Mesodermal cell (in vitro differentiated cells): ENCODE results near the gene CACNA1E.

Source experiments
- H3K27ac ChIP-seq: 2 replicates; pipeline ENCODE4 v1.7.0; 2013; ENCODE audit warnings: mild to moderate bottlenecking, low read depth, low read length, moderate library complexity; ENCODE audit not compliant: severe bottlenecking
- H3K36me3 ChIP-seq: 2 replicates; pipeline ENCODE4 v1.7.1; 2013; ENCODE audit warnings: mild to moderate bottlenecking, low read length, moderate library complexity; ENCODE audit not compliant: control insufficient read depth, insufficient read depth
- H3K4me1 ChIP-seq: one replicate; pipeline ENCODE4 v1.7.1; 2013; ENCODE audit warnings: mild to moderate bottlenecking, low read length; ENCODE audit not compliant: insufficient read depth, control insufficient read depth, poor library complexity, severe bottlenecking
- H3K4me3 ChIP-seq: 2 replicates; pipeline ENCODE4 v1.7.0; 2013; ENCODE audit warnings: low read length, control low read depth, mild to moderate bottlenecking; ENCODE audit not compliant: insufficient read depth, poor library complexity, severe bottlenecking; ENCODE audit errors: extremely low read depth
- H3K9me3 ChIP-seq: 2 replicates; pipeline ENCODE4 v1.7.1; 2013; ENCODE audit warnings: mild to moderate bottlenecking, low read length, moderate library complexity; ENCODE audit not compliant: control insufficient read depth
- WGBS, 2 experiments: methylation state at CpG; one replicate each; pipeline ENCODE4 v1.1.5; 2013; ENCODE audit warnings: missing lambda C conversion rate in 2 of 2; ENCODE audit not compliant: insufficient coverage in 2 of 2; 5-methylcytosine and 5-hydroxymethylcytosine counted together

Gene CACNA1E

GRCh38 chr1:181577475-181577874 is 94.2 kb downstream of the CACNA1E start:
- WGBS, 2 experiments: 87 to 98% methylated on average over 8 of the region's 8 CpGs
- Histone ChIP-seq H3K4me1 (no peaks in the 10 kb centered on the region), H3K4me3 (no peak overlapping the region), H3K36me3 (no peaks in the 10 kb centered on the region), H3K9me3 (no peaks in the 10 kb centered on the region), H3K27ac (no peak overlapping the region)

GRCh38 chr1:181583598-181583997 is 100.3 kb downstream of the CACNA1E start:
- H3K4me3 ChIP-seq: no peak overlapping the region
- H3K36me3 ChIP-seq: no peaks in the 10 kb centered on the region
- H3K27ac ChIP-seq: no peak overlapping the region
- no peaks in the 10 kb centered on the region for H3K4me1 ChIP-seq
- H3K9me3 ChIP-seq: no peaks in the 10 kb centered on the region
- WGBS, 2 experiments: 42 to 58% methylated on average over 2 to 3 of the region's 3 CpGs

GRCh38 chr1:181587870-181588438 is 104.6 kb downstream of the CACNA1E start:
- WGBS, 2 experiments: 92 to 95% methylated on average over 6 to 9 of the region's 10 CpGs
- H3K4me1 ChIP-seq: no peaks in the 10 kb centered on the region
- no peak overlapping the region for H3K4me3 ChIP-seq
- no peak overlapping the region for H3K27ac ChIP-seq
- no peaks in the 10 kb centered on the region for H3K36me3 ChIP-seq
- H3K9me3 ChIP-seq: no peaks in the 10 kb centered on the region

- Histone ChIP-seq H3K9me3 (no peaks in the 10 kb centered on the region), H3K4me1 (no peaks in the 10 kb centered on the region), H3K4me3 (no peak overlapping the region), H3K36me3 (no peaks in the 10 kb centered on the region), H3K27ac (no peak overlapping the region)
- WGBS, 2 experiments: 81 to 100% methylated on average over 2 to 3 of the region's 4 CpGs
Observed at GRCh38 chr1:181588631-181589030, 105.3 kb downstream of the CACNA1E start.

- no peak overlapping the region for H3K4me3 ChIP-seq
- H3K27ac ChIP-seq: no peak overlapping the region
- H3K36me3 ChIP-seq: no peaks in the 10 kb centered on the region
- WGBS, 2 experiments: 46 to 100% methylated on average over 2 to 3 of the region's 6 CpGs
- no peaks in the 10 kb centered on the region for H3K4me1 ChIP-seq
- H3K9me3 ChIP-seq: no peaks in the 10 kb centered on the region
Observed at GRCh38 chr1:181592255-181592859, 109.0 kb downstream of the CACNA1E start.

GRCh38 chr1:181593042-181593441 is 109.7 kb downstream of the CACNA1E start:
- H3K36me3 ChIP-seq: no peaks in the 10 kb centered on the region
- no peaks in the 10 kb centered on the region for H3K9me3 ChIP-seq
- 63% methylated on average over 2 of the region's 4 CpGs; no CpG with 5 or more reads in 1 of the 2 experiments for WGBS, 2 experiments
- no peak overlapping the region for H3K4me3 ChIP-seq
- no peak overlapping the region for H3K27ac ChIP-seq
- H3K4me1 ChIP-seq: no peaks in the 10 kb centered on the region

GRCh38 chr1:181594553-181594952 is 111.2 kb downstream of the CACNA1E start:
- no peaks in the 10 kb centered on the region for H3K9me3 ChIP-seq
- H3K27ac ChIP-seq: no peak overlapping the region
- H3K36me3 ChIP-seq: no peaks in the 10 kb centered on the region
- 93 to 100% methylated on average over 3 to 5 of the region's 5 CpGs for WGBS, 2 experiments
- no peaks in the 10 kb centered on the region for H3K4me1 ChIP-seq
- H3K4me3 ChIP-seq: no peak overlapping the region

- 79% methylated on average over 4 to 5 of the region's 6 CpGs for WGBS, 2 experiments
- Histone ChIP-seq H3K4me1 (no peaks in the 10 kb centered on the region), H3K4me3 (no peak overlapping the region), H3K27ac (no peak overlapping the region), H3K36me3 (no peaks in the 10 kb centered on the region), H3K9me3 (no peaks in the 10 kb centered on the region)
Observed at GRCh38 chr1:181595234-181595633, 111.9 kb downstream of the CACNA1E start.

- 76 to 83% methylated on average over 4 of the region's 4 CpGs for WGBS, 2 experiments
- H3K36me3 ChIP-seq: no peaks in the 10 kb centered on the region
- H3K9me3 ChIP-seq: no peaks in the 10 kb centered on the region
- no peak overlapping the region for H3K27ac ChIP-seq
- no peak overlapping the region for H3K4me3 ChIP-seq
- no peaks in the 10 kb centered on the region for H3K4me1 ChIP-seq
Observed at GRCh38 chr1:181601186-181601950, 118.1 kb downstream of the CACNA1E start.

GRCh38 chr1:181603735-181604410 is 120.6 kb downstream of the CACNA1E start:
- no peak overlapping the region for H3K4me3 ChIP-seq
- no peak overlapping the region for H3K27ac ChIP-seq
- H3K9me3 ChIP-seq: no peaks in the 10 kb centered on the region
- WGBS, 2 experiments: 88 to 90% methylated on average over 7 of the region's 10 CpGs
- H3K4me1 ChIP-seq: no peaks in the 10 kb centered on the region
- H3K36me3 ChIP-seq: no peaks in the 10 kb centered on the region
